Measurements from ENCODE around the gene LMX1B.

Gene LMX1B

GRCh38 chr9:126672634-126673284 lies 59.0 kb downstream of the LMX1B start:
- H2AFZ ChIP-seq (ENCODE audit: low read length, unreplicated experiment) = no peak overlapping the region
- H3K27me3 ChIP-seq (ENCODE audit: insufficient read depth, low read length) = peaks cover 56% of the 10 kb centered on the region
- no peaks in the 10 kb centered on the region for H3K36me3 ChIP-seq (ENCODE audit: insufficient read depth, low read length)
- no peak overlapping the region for H3K27ac ChIP-seq (ENCODE audit: low read depth, low read length)
- H3K79me2 ChIP-seq (ENCODE audit: control insufficient read depth, insufficient read depth, low read length, unreplicated experiment) = no peaks in the 10 kb centered on the region
- no peaks in the 10 kb centered on the region for H3K4me1 ChIP-seq (ENCODE audit: control insufficient read depth, insufficient read depth, low read length, unreplicated experiment)
- no peak overlapping the region for H3K4me3 ChIP-seq (ENCODE audit: low read depth, low read length)

DNA sequence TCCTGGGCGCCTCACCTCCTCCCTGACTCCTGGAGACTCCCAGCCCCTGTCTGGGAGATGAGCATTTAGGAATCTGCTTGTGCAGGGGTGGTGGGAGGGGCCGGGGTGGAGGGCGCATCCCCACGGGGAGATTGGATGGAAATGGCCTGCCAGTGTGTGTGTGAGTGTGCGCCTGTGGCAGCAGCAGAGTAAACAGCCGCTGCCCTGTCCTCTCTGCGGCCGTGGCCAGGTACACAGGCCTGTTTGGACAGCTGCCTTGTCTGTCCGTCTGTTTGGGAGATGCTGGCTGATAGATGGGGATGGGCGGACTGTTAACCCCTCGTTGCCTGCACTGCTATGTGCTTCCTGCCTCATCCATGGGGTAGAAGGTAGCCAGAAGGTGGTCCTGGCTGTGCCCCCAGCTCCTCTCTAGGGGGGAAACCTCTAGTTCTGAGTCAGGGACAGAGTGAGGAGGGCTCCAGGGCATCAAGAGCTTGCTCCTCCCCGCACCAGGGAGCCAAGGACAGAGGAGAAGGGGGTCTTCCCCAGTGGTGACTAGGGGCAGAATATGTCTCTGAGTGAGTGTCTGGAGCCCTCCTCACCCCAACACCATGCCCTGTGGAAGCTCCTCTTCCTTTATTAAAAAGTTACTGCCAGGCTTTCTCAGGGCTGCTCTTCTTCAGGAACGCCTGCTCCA lies 60.1 kb downstream of the LMX1B start:
- Histone ChIP-seq H3K27me3 (ENCODE audit: insufficient read depth, low read length) (peaks cover 64% of the 10 kb centered on the region), H3K4me3 (ENCODE audit: low read depth, low read length) (no peak overlapping the region), H3K36me3 (ENCODE audit: insufficient read depth, low read length) (no peaks in the 10 kb centered on the region), H3K79me2 (ENCODE audit: control insufficient read depth, insufficient read depth, low read length, unreplicated experiment) (no peaks in the 10 kb centered on the region), H3K4me1 (ENCODE audit: control insufficient read depth, insufficient read depth, low read length, unreplicated experiment) (no peaks in the 10 kb centered on the region), H2AFZ (ENCODE audit: low read length, unreplicated experiment) (no peak overlapping the region), H3K27ac (ENCODE audit: low read depth, low read length) (no peak overlapping the region)

- H3K36me3 ChIP-seq (ENCODE audit: insufficient read depth, low read length) = no peaks in the 10 kb centered on the region
- H3K4me1 ChIP-seq (ENCODE audit: control insufficient read depth, insufficient read depth, low read length, unreplicated experiment) = no peaks in the 10 kb centered on the region
- H3K4me3 ChIP-seq (ENCODE audit: low read depth, low read length) = no peak overlapping the region
- H3K27ac ChIP-seq (ENCODE audit: low read depth, low read length) = no peak overlapping the region
- H3K27me3 ChIP-seq (ENCODE audit: insufficient read depth, low read length) = peaks cover 61% of the 10 kb centered on the region
- H3K79me2 ChIP-seq (ENCODE audit: control insufficient read depth, insufficient read depth, low read length, unreplicated experiment) = no peaks in the 10 kb centered on the region
- no peak overlapping the region for H2AFZ ChIP-seq (ENCODE audit: low read length, unreplicated experiment)
Observed at GRCh38 chr9:126674365-126675146, 60.8 kb downstream of the LMX1B start.

- no peaks in the 10 kb centered on the region for H3K36me3 ChIP-seq (ENCODE audit: insufficient read depth, low read length)
- no peak overlapping the region for H2AFZ ChIP-seq (ENCODE audit: low read length, unreplicated experiment)
- H3K79me2 ChIP-seq (ENCODE audit: control insufficient read depth, insufficient read depth, low read length, unreplicated experiment) = no peaks in the 10 kb centered on the region
- H3K4me1 ChIP-seq (ENCODE audit: control insufficient read depth, insufficient read depth, low read length, unreplicated experiment) = no peaks in the 10 kb centered on the region
- H3K4me3 ChIP-seq (ENCODE audit: low read depth, low read length) = no peak overlapping the region
- no peak overlapping the region for H3K27ac ChIP-seq (ENCODE audit: low read depth, low read length)
- H3K27me3 ChIP-seq (ENCODE audit: insufficient read depth, low read length) = peaks cover 58% of the 10 kb centered on the region
Observed at GRCh38 chr9:126675147-126675467, 61.4 kb downstream of the LMX1B start.

- Histone ChIP-seq H3K27ac (ENCODE audit: low read depth, low read length) (no peak overlapping the region), H3K27me3 (ENCODE audit: insufficient read depth, low read length) (peaks cover 62% of the 10 kb centered on the region), H3K79me2 (ENCODE audit: control insufficient read depth, insufficient read depth, low read length, unreplicated experiment) (no peaks in the 10 kb centered on the region), H2AFZ (ENCODE audit: low read length, unreplicated experiment) (no peak overlapping the region), H3K4me1 (ENCODE audit: control insufficient read depth, insufficient read depth, low read length, unreplicated experiment) (no peaks in the 10 kb centered on the region), H3K36me3 (ENCODE audit: insufficient read depth, low read length) (no peaks in the 10 kb centered on the region), H3K4me3 (ENCODE audit: low read depth, low read length) (no peak overlapping the region)
Observed at GRCh38 chr9:126676102-126676684, 62.5 kb downstream of the LMX1B start.

GRCh38 chr9:126676685-126677143 lies 63.0 kb downstream of the LMX1B start:
- no peaks in the 10 kb centered on the region for H3K36me3 ChIP-seq (ENCODE audit: insufficient read depth, low read length)
- no peaks in the 10 kb centered on the region for H3K4me1 ChIP-seq (ENCODE audit: control insufficient read depth, insufficient read depth, low read length, unreplicated experiment)
- peaks cover 64% of the 10 kb centered on the region for H3K27me3 ChIP-seq (ENCODE audit: insufficient read depth, low read length)
- no peak overlapping the region for H2AFZ ChIP-seq (ENCODE audit: low read length, unreplicated experiment)
- no peaks in the 10 kb centered on the region for H3K79me2 ChIP-seq (ENCODE audit: control insufficient read depth, insufficient read depth, low read length, unreplicated experiment)
- H3K27ac ChIP-seq (ENCODE audit: low read depth, low read length) = no peak overlapping the region
- no peak overlapping the region for H3K4me3 ChIP-seq (ENCODE audit: low read depth, low read length)

DNA sequence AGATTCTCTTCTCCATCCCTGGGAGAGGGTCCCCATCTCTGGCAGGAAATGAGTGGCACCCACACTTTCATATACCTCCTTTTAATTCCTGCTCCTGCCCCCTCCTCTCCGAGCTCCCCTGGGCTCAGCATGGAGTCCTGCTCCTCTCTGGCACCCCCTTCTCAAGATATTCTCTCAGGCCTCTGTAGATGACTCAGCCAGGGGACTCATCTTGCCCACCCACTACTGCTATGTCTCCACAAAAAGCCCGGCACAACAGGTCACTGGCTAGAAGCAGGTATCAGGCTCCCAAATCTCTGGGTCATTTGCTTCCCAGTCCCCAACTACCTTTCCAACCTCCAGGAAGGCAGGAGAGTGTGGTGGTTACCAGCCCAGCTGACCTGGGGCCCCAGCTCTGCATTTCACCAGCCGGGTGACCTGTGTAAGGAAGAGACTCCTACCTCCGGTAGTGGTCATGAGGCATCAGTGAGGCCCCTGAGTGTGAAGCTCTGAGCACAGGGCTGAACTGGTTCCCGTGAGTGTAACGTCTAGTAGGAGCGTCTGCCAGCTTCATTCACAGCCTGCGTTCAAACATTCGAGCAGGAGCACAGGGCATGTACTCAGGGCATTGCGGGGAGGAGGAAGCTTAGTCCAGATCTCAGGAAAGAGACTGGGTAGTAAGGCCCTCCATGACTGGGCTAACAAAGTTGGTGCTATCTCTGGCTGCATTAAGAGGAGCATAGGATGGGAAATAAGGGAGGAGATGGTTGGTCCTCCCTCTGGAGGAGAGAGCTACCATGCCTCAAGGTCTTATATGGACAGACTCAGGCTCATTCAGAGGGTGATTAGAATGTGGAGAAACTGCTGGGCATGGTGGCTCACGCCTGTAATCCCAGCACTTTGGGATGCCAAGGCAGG lies 63.7 kb downstream of the LMX1B start:
- Histone ChIP-seq H3K4me3 (ENCODE audit: low read depth, low read length) (no peak overlapping the region), H3K27me3 (ENCODE audit: insufficient read depth, low read length) (peaks cover 66% of the 10 kb centered on the region), H2AFZ (ENCODE audit: low read length, unreplicated experiment) (no peak overlapping the region)

DNA sequence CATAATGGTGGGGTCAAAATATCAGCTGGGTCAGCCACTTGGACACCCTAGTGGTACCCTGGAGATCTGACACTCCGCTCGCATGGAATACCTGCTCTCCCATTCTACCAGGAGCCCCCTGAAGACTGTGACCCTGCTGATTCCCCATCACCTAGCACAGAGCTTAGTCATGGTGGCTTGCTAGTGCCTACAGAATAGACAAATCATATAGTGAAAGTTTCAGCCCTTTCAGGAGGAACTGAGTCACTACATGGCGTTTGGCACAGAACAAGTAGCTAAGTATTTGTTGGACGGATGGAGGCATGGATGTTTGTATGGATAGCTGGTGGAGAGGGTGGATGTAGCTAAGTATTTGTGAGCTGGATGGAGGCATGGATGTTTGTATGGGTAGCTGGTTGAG lies 65.3 kb downstream of the LMX1B start:
- Histone ChIP-seq H2AFZ (ENCODE audit: low read length, unreplicated experiment) (no peak overlapping the region), H3K27me3 (ENCODE audit: insufficient read depth, low read length) (peaks cover 65% of the 10 kb centered on the region), H3K27ac (ENCODE audit: low read depth, low read length) (no peak overlapping the region), H3K79me2 (ENCODE audit: control insufficient read depth, insufficient read depth, low read length, unreplicated experiment) (no peaks in the 10 kb centered on the region), H3K36me3 (ENCODE audit: insufficient read depth, low read length) (no peaks in the 10 kb centered on the region), H3K4me3 (ENCODE audit: low read depth, low read length) (no peak overlapping the region), H3K4me1 (ENCODE audit: control insufficient read depth, insufficient read depth, low read length, unreplicated experiment) (no peaks in the 10 kb centered on the region)

More for the DNA sequence above, 63.7 kb downstream of the LMX1B start:
- no peak overlapping the region for H3K27ac ChIP-seq (ENCODE audit: low read depth, low read length)
- no peaks in the 10 kb centered on the region for H3K4me1 ChIP-seq (ENCODE audit: control insufficient read depth, insufficient read depth, low read length, unreplicated experiment)
- H3K36me3 ChIP-seq (ENCODE audit: insufficient read depth, low read length) = no peaks in the 10 kb centered on the region
- H3K79me2 ChIP-seq (ENCODE audit: control insufficient read depth, insufficient read depth, low read length, unreplicated experiment) = no peaks in the 10 kb centered on the region

DNA sequence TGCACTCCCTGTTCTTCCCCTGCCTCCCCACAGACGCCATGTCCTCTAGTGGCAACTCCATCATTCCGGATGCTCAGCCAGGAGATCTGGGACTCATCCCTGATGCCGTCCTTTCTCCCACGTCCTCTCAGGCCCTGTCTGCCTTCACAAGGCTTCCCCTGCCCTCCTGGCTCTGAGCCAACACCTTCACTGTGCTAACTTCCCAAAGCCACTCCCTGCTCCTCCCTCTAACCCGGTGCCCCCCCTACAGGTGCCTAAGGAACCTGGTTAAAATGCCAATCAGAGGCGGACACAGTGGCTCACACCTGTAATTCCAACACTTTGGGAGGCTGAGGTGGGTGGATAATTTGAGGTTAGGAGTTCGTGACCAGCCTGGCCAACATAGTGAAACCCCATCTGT lies 67.6 kb downstream of the LMX1B start:
- Histone ChIP-seq H3K27ac (ENCODE audit: low read depth, low read length) (no peak overlapping the region), H3K4me3 (ENCODE audit: low read depth, low read length) (no peak overlapping the region), H3K79me2 (ENCODE audit: control insufficient read depth, insufficient read depth, low read length, unreplicated experiment) (no peaks in the 10 kb centered on the region), H3K27me3 (ENCODE audit: insufficient read depth, low read length) (peaks cover 69% of the 10 kb centered on the region), H3K4me1 (ENCODE audit: control insufficient read depth, insufficient read depth, low read length, unreplicated experiment) (no peaks in the 10 kb centered on the region), H2AFZ (ENCODE audit: low read length, unreplicated experiment) (no peak overlapping the region), H3K36me3 (ENCODE audit: insufficient read depth, low read length) (no peaks in the 10 kb centered on the region)
